ENCODE results near the gene BRINP1. TPM values are rescaled to one million over a fixed set of nuclear protein-coding genes. Genes with fewer than 3 reads are reported as not detected.

The BRINP1 gene
- total and polyA plus RNA-seq, 10 of the 15 experiments (the other 5 are each of a cell fraction or from before 2014, with no cell fraction given) = not detected

GRCh38 chr9:119156354-119156753 lies 212.9 kb downstream of the BRINP1 start:
- H3K79me2 ChIP-seq (ENCODE audit: control insufficient read depth, insufficient read depth, low read length) = no peaks in the 10 kb centered on the region
- no peaks in the 10 kb centered on the region for H4K20me1 ChIP-seq (ENCODE audit: control insufficient read depth, insufficient read depth)
- ATAC-seq (no peak), DNase-seq (ENCODE audit: low read depth, low spot score) (no peak), FAIRE-seq (no peak)
- intact Hi-C loops (cut with micrococcal nuclease; ENCODE audit: unreplicated experiment) = no loop called here
- RAD21 ChIA-PET (ENCODE audit: unreplicated experiment) = no interaction called here
- H3K27ac ChIP-seq (ENCODE audit: control insufficient read depth, insufficient read depth) = no peak overlapping the region
- WGBS (ENCODE audit: insufficient coverage, insufficient replicate concordance, low lambda C conversion rate, missing lambda C conversion rate) = 13% methylated on average over 3 of the region's 3 CpGs
- no peaks in the 10 kb centered on the region for H3K36me3 ChIP-seq (ENCODE audit: control insufficient read depth in 2 of 2, insufficient read depth in 2 of 2, low read length in 1 of 2)
- POLR2A ChIA-PET = no interaction called here
- H3K9me3 ChIP-seq (replicated peaks; ENCODE audit: control insufficient read depth, insufficient read depth, low read length) = no peaks in the 10 kb centered on the region
- H3K9ac ChIP-seq (ENCODE audit: control insufficient read depth, insufficient read depth, low read length) = no peak overlapping the region
- H3K4me3 ChIP-seq = no peak overlapping the region
- no peaks in the 10 kb centered on the region for H3K4me1 ChIP-seq (ENCODE audit: control insufficient read depth, insufficient read depth, low read length)
- no peaks in the 10 kb centered on the region for H3K27me3 ChIP-seq (replicated peaks in 1 of 2; ENCODE audit: control insufficient read depth in 2 of 2, insufficient read depth in 2 of 2, low read length in 1 of 2)
- in situ Hi-C loops (cut with MboI) = no loop called here
- BruUV-seq (replicated peaks) = no TSS peak
- no peak overlapping the region for H3K4me2 ChIP-seq (ENCODE audit: control insufficient read depth, insufficient read depth)
- H2AFZ ChIP-seq (ENCODE audit: control insufficient read depth, low read depth, low read length) = no peak overlapping the region
- no peak for TF ChIP-seq HDAC6 (IDR thresholded peaks at IDR 0.05; ENCODE audit: unreplicated experiment)
- no peak for TF ChIP-seq FOXK2 (IDR thresholded peaks at IDR 0.05)
- TF ChIP-seq CEBPB (IDR thresholded peaks at IDR 0.05; ENCODE audit: borderline replicate concordance in 1 of 2, low read depth in 2 of 2, low read length in 2 of 2) = no peak
- TF ChIP-seq REST (IDR thresholded peaks at IDR 0.05; ENCODE audit: low read depth, low read length) = no peak
- no peak for TF ChIP-seq SRF (IDR thresholded peaks at IDR 0.05; ENCODE audit: low read depth in 2 of 2, low read length in 2 of 2)
- TF ChIP-seq CBX5 (IDR thresholded peaks at IDR 0.05; ENCODE audit: low read depth) = no peak
- no peak for TF ChIP-seq BHLHE40 (IDR thresholded peaks at IDR 0.05; ENCODE audit: borderline replicate concordance in 1 of 2, low read depth in 2 of 2, low read length in 1 of 2)
- TF ChIP-seq MXI1 (IDR thresholded peaks at IDR 0.05; ENCODE audit: low read depth, low read length) = no peak
- no peak for TF ChIP-seq PAX8 (IDR thresholded peaks at IDR 0.05)
- TF ChIP-seq EP300 (IDR thresholded peaks at IDR 0.05; ENCODE audit: borderline replicate concordance in 1 of 2, control insufficient read depth in 1 of 2, low read depth in 2 of 2, low read length in 2 of 2) = no peak
- TF ChIP-seq ZNF24 (IDR thresholded peaks at IDR 0.05) = no peak
- TF ChIP-seq, protein P1, sequence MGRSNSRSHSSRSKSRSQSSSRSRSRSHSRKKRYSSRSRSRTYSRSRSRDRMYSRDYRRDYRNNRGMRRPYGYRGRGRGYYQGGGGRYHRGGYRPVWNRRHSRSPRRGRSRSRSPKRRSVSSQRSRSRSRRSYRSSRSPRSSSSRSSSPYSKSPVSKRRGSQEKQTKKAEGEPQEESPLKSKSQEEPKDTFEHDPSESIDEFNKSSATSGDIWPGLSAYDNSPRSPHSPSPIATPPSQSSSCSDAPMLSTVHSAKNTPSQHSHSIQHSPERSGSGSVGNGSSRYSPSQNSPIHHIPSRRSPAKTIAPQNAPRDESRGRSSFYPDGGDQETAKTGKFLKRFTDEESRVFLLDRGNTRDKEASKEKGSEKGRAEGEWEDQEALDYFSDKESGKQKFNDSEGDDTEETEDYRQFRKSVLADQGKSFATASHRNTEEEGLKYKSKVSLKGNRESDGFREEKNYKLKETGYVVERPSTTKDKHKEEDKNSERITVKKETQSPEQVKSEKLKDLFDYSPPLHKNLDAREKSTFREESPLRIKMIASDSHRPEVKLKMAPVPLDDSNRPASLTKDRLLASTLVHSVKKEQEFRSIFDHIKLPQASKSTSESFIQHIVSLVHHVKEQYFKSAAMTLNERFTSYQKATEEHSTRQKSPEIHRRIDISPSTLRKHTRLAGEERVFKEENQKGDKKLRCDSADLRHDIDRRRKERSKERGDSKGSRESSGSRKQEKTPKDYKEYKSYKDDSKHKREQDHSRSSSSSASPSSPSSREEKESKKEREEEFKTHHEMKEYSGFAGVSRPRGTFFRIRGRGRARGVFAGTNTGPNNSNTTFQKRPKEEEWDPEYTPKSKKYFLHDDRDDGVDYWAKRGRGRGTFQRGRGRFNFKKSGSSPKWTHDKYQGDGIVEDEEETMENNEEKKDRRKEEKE (IDR thresholded peaks at IDR 0.05) = no peak
- no peak for TF ChIP-seq HDGF (IDR thresholded peaks at IDR 0.05)
- TF ChIP-seq MYB (IDR thresholded peaks at IDR 0.05; ENCODE audit: borderline replicate concordance, low read depth, low read length) = no peak
- no peak for TF ChIP-seq NRF1 (conservative IDR thresholded peaks at IDR 0.05; ENCODE audit: low read depth, low read length)
- TF ChIP-seq RELB (IDR thresholded peaks at IDR 0.05; ENCODE audit: low read depth) = no peak
- SMC1A ChIA-PET (ENCODE audit: uncharacterized antibody, unreplicated experiment) = no interaction called here
- CTCF ChIA-PET = no interaction called here

Measured in GM12878 (cell line).